GM12891 (cell line): ENCODE measurements around the gene FMR1NB.

Experiments used
- DNase-seq: peaks from one replicate; pipeline ENCODE4 v3.0.0; 2011; ENCODE audit warnings: low spot score; ENCODE audit not compliant: insufficient read length
- FAIRE-seq: peaks from 2 replicates; lab custom pipeline; 2011; peaks lifted over from hg19 to GRCh38; lab: Jason Lieb, UNC
- PAX5 ChIP-seq: IDR thresholded peaks from 2 replicates; pipeline ENCODE4 v1.6.1; 2011; ENCODE audit warnings: low read length, moderate library complexity, mild to moderate bottlenecking; ENCODE audit not compliant: insufficient read depth, severe bottlenecking
- POLR2A ChIP-seq: IDR thresholded peaks from 2 replicates; pipeline ENCODE4 v1.6.1; 2011; ENCODE audit warnings: low read depth, low read length, control low read depth
- POLR2AphosphoS5 ChIP-seq: IDR thresholded peaks from 2 replicates; pipeline ENCODE4 v1.6.1; 2011; ENCODE audit warnings: low read depth, low read length, control low read depth
- POU2F2 ChIP-seq: IDR thresholded peaks from 2 replicates; pipeline ENCODE4 v1.6.1; 2011; ENCODE audit warnings: low read depth, mild to moderate bottlenecking, control low read depth, low read length, moderate library complexity
- SPI1 ChIP-seq: IDR thresholded peaks from 2 replicates; pipeline ENCODE4 v1.6.1; 2011; ENCODE audit warnings: low read depth, low read length, control low read depth
- TAF1 ChIP-seq: IDR thresholded peaks from 2 replicates; pipeline ENCODE4 v1.6.1; 2011; ENCODE audit warnings: low read depth, low read length, control low read depth

Gene FMR1NB

DNA sequence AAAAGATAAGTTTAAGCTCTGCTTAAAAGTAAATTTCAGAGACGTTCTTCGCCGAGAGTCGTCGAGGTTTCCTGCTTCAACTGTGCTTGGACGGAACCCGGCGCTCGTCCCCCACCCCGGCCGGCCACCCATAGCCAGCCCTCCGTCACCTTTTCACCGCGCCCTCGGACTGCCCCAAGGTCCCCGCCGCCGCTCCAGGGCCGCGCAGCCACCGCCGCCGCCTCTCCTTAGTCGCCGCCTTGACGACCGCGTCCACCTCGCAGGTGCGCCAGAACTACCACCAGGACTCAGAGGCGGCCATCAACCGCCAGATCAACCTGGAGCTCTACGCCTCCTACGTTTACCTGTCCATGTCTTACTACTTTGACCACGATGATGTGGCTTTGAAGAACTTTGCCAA lies 70.8 kb downstream of the FMR1NB start:
- TF ChIP-seq TAF1 (no peak), POLR2A (no peak), POLR2AphosphoS5 (no peak), SPI1 (no peak), PAX5 (no peak), POU2F2 (no peak)
- no peak for FAIRE-seq
- DNase-seq, result no peak

DNA sequence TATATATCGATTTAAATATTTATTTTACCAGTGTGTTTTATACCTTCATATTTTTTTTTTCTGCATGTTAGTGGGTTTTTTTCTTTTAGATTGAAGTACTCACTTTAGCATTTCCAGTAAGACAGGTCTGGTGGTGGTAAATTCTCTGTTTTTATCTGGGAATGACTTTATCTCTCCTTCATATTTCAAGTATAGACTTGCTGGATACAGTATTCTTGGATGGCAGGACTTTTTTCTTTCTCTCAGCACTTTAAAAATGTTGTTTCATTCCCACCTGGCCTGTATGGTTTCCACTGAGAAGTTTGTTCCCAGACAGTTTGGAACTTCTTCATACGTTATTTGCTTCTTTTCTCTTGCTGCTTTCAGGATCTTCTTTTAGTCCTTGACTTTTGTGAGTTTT lies 86.1 kb downstream of the FMR1NB start:
- FAIRE-seq, result no peak
- DNase-seq, result no peak
- TF ChIP-seq POLR2AphosphoS5 (no peak), POLR2A (no peak), POU2F2 (no peak), PAX5 (no peak), SPI1 (no peak), TAF1 (no peak)

DNA sequence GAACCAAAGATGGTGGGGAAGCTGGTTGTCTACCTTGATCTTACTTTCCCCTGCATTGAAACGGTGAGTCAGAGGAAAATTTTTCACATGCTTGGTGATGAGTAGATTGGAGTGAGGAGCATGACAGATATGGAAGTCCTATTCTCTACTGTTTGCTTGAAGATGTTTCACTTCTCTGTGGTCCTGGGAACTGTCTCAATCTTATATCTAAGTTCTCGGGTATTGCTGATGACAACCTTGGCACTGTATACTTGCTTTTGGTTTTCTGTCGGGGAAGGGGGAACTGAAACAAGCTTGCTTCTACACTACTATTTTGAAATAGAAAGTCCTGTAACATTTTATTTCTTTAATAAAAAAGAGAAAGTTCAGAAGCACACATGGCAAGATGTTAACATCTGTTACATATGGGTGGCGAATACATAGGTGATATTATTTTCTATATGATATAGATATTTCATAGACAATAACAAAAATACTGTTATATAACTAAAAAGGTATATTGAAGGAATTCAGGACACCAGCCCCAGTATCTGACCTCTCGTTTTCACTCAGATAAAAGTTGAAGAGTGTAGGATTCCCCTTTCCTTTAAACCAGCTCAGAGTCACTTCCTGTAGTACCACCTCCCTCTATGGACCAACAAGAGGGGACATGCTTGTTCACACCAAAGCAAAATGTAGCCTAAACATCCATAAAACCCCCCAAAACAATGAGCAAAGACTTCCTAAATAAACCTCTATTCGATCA lies 88.8 kb downstream of the FMR1NB start:
- DNase-seq (no peak), FAIRE-seq (peak; percentile 82)

DNA sequence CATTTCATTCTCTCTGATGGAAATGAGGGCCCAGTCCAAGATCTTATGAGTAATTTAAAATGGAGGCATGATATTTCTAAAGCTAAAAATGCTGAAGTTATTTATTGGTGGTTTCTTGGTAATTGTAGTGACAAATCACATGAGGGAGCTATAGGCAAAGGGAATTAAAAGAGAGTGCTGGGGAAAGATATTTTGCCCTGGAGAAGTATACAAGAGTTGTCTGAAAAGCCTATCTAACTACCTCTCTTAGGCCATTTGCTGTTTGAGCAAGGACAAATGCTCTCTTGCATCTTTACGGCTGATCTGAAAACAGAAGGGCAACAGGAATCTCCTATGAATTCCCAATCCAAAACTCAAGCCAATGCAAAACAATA lies 89.4 kb downstream of the FMR1NB start:
- DNase-seq (no peak), FAIRE-seq (no peak)
- TF ChIP-seq SPI1, result no peak
- no peak for TF ChIP-seq PAX5
- TF ChIP-seq POLR2AphosphoS5, result no peak
- no peak for TF ChIP-seq POU2F2
- no peak for TF ChIP-seq POLR2A
- no peak for TF ChIP-seq TAF1

More for the DNA sequence above, 88.8 kb downstream of the FMR1NB start:
- peak; percentile 88 for TF ChIP-seq SPI1
- TF ChIP-seq POLR2AphosphoS5, result no peak
